CD4-positive, alpha-beta T cell (primary cell): ENCODE measurements around the gene HEATR9. TPM values are rescaled to one million over a fixed set of nuclear protein-coding genes. Genes with fewer than 3 reads are reported as not detected.

ENCODE experiments used
- ATAC-seq: fragments of 200-7000 bp; cut with Tn5 transposase; one replicate; pipeline ENCODE4 v1.10.0; 2022; ENCODE audit warnings: mild to moderate bottlenecking; ENCODE audit not compliant: poor library complexity
- CTCF ChIA-PET: fragments of 350-600 bp; sonication (Branson Sonifier 250); formaldehyde crosslinking; loops from one replicate; lab custom pipeline; 2021; ENCODE audit warnings: antibody characterized with exemption, inconsistent platforms; lab: Charles Lee
- POLR2A ChIA-PET: fragments of 350-600 bp; sonication (Branson Sonifier 250); formaldehyde crosslinking; loops from one replicate; lab custom pipeline; 2021; ENCODE audit warnings: antibody characterized with exemption, inconsistent platforms; lab: Charles Lee
- DNase-seq, 14 experiments: peaks; one replicate each; pipeline ENCODE4 v3.0.0-alpha.2; 2013 to 2020; ENCODE audit warnings: mixed read lengths in 2 of 14
- H3K27ac ChIP-seq, 2 donors: one replicate each; pipeline versions ENCODE4 v1.5.1 to v1.7.0; 2013; ENCODE audit warnings: low read length in 2 of 2, low read depth in 1 of 2, mild to moderate bottlenecking in 1 of 2
- H3K27me3 ChIP-seq, 2 experiments: 1 replicate in 1 of 2; 2 replicates in 1 of 2; pipeline versions ENCODE4 v1.6.1 to v1.7.0; 2013; ENCODE audit warnings: low read length in 2 of 2, control low read depth in 1 of 2, mild to moderate bottlenecking in 1 of 2, moderate library complexity in 1 of 2; ENCODE audit not compliant: insufficient read depth in 2 of 2, control insufficient read depth in 1 of 2
- H3K36me3 ChIP-seq: one replicate; pipeline ENCODE4 v1.6.1; 2013; ENCODE audit warnings: low read length, control low read depth; ENCODE audit not compliant: insufficient read depth
- H3K4me1 ChIP-seq: one replicate; pipeline ENCODE4 v1.6.1; 2013; ENCODE audit warnings: low read length, control low read depth; ENCODE audit not compliant: insufficient read depth
- H3K4me3 ChIP-seq: one replicate; pipeline ENCODE4 v1.5.1; 2013; ENCODE audit warnings: mild to moderate bottlenecking, low read length, moderate library complexity
- H3K9me3 ChIP-seq, 2 experiments: 1 replicate in 1 of 2; 2 replicates in 1 of 2; pipeline versions ENCODE4 v1.6.1 to v1.7.0; 2013; ENCODE audit warnings: low read length in 2 of 2, mild to moderate bottlenecking in 2 of 2, control low read depth in 1 of 2, moderate library complexity in 1 of 2; ENCODE audit not compliant: control insufficient read depth in 1 of 2, insufficient read depth in 1 of 2
- H3K27ac Mint-ChIP-seq: one replicate; pipeline ENCODE4 v1.8.0; 2020; ENCODE audit warnings: mixed read lengths
- H3K27me3 Mint-ChIP-seq: one replicate; pipeline ENCODE4 v1.8.0; 2021; ENCODE audit warnings: mixed read lengths
- H3K36me3 Mint-ChIP-seq: one replicate; pipeline ENCODE4 v1.8.0; 2021; ENCODE audit warnings: low read depth, mixed read lengths
- H3K4me1 Mint-ChIP-seq: one replicate; pipeline ENCODE4 v1.8.0; 2021; ENCODE audit warnings: low read depth, mixed read lengths
- H3K4me3 Mint-ChIP-seq: one replicate; pipeline ENCODE4 v1.8.0; 2020; ENCODE audit warnings: mild to moderate bottlenecking, mixed read lengths
- H3K9me3 Mint-ChIP-seq: one replicate; pipeline ENCODE4 v1.8.0; 2020; ENCODE audit warnings: mixed read lengths
- CTCF ChIP-seq: fragments of 200-600 bp; IDR thresholded peaks from one replicate; pipeline ENCODE4 v1.8.0; 2022; ENCODE audit warnings: antibody characterized with exemption, mild to moderate bottlenecking
- intact Hi-C, 2 experiments: fragments of 100-400 bp; cut with DNase I in 1 of 2; cut with micrococcal nuclease in 1 of 2; formaldehyde crosslinking; loops; one replicate each; pipeline versions ENCODE4 v1.15.1 to v1.9.0; 2023 to 2025; cut with DNase I, micrococcal nuclease
- total RNA-seq, 174 experiments: library from RNA in 2 of 174; stranded (reverse) in 2 of 174; gene quantifications; one replicate each; pipeline ENCODE4 v1.2.3 and lab custom pipeline; 2021 to 2026

HEATR9 gene
- total RNA-seq, 2 experiments from 2014 or later = 0.47 to 0.61 TPM

DNA sequence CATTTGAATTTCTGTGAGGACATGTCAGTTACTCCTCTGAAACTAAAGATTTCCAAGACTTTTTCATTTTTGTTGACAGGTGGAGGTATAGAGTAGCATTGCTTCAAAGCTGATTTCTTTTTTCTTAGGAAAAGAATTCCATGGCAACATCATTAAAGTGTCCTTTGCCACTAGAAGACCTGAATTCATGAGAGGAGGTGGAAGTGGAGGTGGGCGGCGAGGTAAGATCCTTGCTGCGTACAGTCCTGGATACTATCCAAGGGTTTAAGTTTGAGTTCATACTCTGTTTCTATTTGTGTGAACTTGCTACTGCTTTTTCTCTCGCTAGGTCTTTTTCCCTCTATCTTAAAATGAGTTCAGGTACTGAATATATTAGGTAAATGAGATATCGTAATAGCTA, 26.5 kb downstream of the HEATR9 start:
- ATAC-seq (no peak), DNase-seq (no peak)
- H3K27me3 ChIP-seq = no peaks in the 10 kb centered on the region
- no peaks in the 10 kb centered on the region for H3K4me1 Mint-ChIP-seq
- H3K27ac Mint-ChIP-seq = no peak overlapping the region
- H3K4me1 ChIP-seq = no peaks in the 10 kb centered on the region
- intact Hi-C loops = loop anchor here in 1 of 2 experiments (10.0 kb wide), 2 partner anchors 303 to 653 kb away; no protein-coding TSS in a partner anchor
- H3K9me3 Mint-ChIP-seq = no peaks in the 10 kb centered on the region
- peaks cover 92% of the 10 kb centered on the region for H3K36me3 ChIP-seq
- peaks cover 82% of the 10 kb centered on the region for H3K36me3 Mint-ChIP-seq
- H3K9me3 ChIP-seq = no peaks in the 10 kb centered on the region
- no peaks in the 10 kb centered on the region for H3K27me3 Mint-ChIP-seq
- ChIA-PET POLR2A (no interaction called here), CTCF (interaction anchor here (0.6 kb wide), 1 partner anchor 9 kb away, joined by 3 read pairs; no protein-coding TSS in a partner anchor)
- no peak overlapping the region for H3K27ac ChIP-seq
- H3K4me3 Mint-ChIP-seq = no peak overlapping the region
- TF ChIP-seq CTCF = no peak
- H3K4me3 ChIP-seq = no peak overlapping the region

DNA sequence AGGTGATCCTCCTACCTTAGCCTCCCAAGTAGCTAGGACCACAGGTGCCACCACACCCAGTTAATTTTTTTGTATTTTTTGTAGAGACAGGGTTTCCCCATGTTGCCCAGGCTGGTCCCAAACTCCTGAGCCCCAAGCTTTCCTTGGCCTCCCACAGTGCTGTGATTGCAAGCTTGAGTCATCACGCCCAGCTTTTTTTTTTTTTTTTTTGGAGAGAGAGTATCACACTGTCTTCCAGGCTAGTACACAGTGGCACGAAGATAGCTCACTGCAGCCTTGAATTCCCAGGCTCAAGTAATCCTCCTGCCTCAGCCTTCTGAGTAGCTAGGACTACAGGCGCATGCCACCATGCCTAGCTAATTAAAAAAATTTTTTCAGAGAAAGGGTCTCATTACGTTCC, 27.2 kb downstream of the HEATR9 start:
- no peak for DNase-seq
- Histone ChIP-seq H3K36me3 (peaks cover 93% of the 10 kb centered on the region), H3K4me1 (no peaks in the 10 kb centered on the region), H3K9me3 (no peaks in the 10 kb centered on the region), H3K27ac (no peak overlapping the region), H3K4me3 (no peak overlapping the region), H3K27me3 (no peaks in the 10 kb centered on the region)
- Mint-ChIP-seq H3K36me3 (peaks cover 81% of the 10 kb centered on the region), H3K4me3 (no peak overlapping the region), H3K27me3 (no peaks in the 10 kb centered on the region), H3K27ac (no peak overlapping the region), H3K4me1 (no peaks in the 10 kb centered on the region), H3K9me3 (no peaks in the 10 kb centered on the region)
- TF ChIP-seq CTCF = no peak
- intact Hi-C loops = loop anchor here in 1 of 2 experiments (10.0 kb wide), 2 partner anchors 303 to 653 kb away; no protein-coding TSS in a partner anchor
- ChIA-PET CTCF (no interaction called here), POLR2A (interaction anchor here (0.6 kb wide), 1 partner anchor 49 kb away, joined by 5 read pairs; no protein-coding TSS in a partner anchor)
- ATAC-seq = no peak

DNA sequence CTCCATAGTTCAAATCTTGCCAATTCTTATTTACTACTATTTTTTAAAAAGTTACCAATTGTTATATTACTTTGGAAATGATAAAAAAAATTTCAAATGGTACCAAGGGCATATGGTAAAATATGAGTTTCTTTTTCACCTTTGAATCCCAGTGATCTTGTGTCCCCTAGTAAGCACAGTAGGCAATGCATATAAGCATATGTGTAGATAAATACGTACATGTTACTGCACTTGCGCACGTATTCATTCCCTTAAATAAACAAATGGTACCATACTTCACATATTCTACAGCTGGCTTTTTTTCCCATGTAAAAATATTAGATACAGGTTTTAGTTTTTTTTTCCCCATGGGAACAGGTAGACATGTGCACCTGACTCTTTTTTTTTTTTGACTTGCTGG, 27.6 kb downstream of the HEATR9 start:
- no peak for DNase-seq
- no peaks in the 10 kb centered on the region for H3K9me3 Mint-ChIP-seq
- intact Hi-C loops = loop anchor here in 1 of 2 experiments (10.0 kb wide), 2 partner anchors 304 to 654 kb away; no protein-coding TSS in a partner anchor
- ChIA-PET POLR2A (interaction anchor here (0.6 kb wide), 1 partner anchor 49 kb away, joined by 5 read pairs; no protein-coding TSS in a partner anchor), CTCF (no interaction called here)
- peaks cover 81% of the 10 kb centered on the region for H3K36me3 Mint-ChIP-seq
- no peak overlapping the region for H3K4me3 Mint-ChIP-seq
- H3K27me3 ChIP-seq = no peaks in the 10 kb centered on the region
- H3K9me3 ChIP-seq = no peaks in the 10 kb centered on the region
- TF ChIP-seq CTCF = no peak
- no peak overlapping the region for H3K27ac Mint-ChIP-seq
- ATAC-seq = no peak
- no peaks in the 10 kb centered on the region for H3K4me1 ChIP-seq
- H3K36me3 ChIP-seq = peaks cover 93% of the 10 kb centered on the region
- no peak overlapping the region for H3K4me3 ChIP-seq
- H3K27ac ChIP-seq = no peak overlapping the region
- H3K4me1 Mint-ChIP-seq = no peaks in the 10 kb centered on the region
- H3K27me3 Mint-ChIP-seq = no peaks in the 10 kb centered on the region
